Measurements from ENCODE around the gene THRA. TPM values are rescaled to one million over a fixed set of nuclear protein-coding genes. Genes with fewer than 3 reads are reported as not detected.
A peak's percentile ranks its signal among the peaks of the same experiment; 100 is the strongest.

Gene THRA
- total RNA-seq, 3 donors from 2014 or later (not counting 1 experiment from before 2014, with no cell fraction given), result 40.8 to 55.7 (median 42.3) TPM

DNA sequence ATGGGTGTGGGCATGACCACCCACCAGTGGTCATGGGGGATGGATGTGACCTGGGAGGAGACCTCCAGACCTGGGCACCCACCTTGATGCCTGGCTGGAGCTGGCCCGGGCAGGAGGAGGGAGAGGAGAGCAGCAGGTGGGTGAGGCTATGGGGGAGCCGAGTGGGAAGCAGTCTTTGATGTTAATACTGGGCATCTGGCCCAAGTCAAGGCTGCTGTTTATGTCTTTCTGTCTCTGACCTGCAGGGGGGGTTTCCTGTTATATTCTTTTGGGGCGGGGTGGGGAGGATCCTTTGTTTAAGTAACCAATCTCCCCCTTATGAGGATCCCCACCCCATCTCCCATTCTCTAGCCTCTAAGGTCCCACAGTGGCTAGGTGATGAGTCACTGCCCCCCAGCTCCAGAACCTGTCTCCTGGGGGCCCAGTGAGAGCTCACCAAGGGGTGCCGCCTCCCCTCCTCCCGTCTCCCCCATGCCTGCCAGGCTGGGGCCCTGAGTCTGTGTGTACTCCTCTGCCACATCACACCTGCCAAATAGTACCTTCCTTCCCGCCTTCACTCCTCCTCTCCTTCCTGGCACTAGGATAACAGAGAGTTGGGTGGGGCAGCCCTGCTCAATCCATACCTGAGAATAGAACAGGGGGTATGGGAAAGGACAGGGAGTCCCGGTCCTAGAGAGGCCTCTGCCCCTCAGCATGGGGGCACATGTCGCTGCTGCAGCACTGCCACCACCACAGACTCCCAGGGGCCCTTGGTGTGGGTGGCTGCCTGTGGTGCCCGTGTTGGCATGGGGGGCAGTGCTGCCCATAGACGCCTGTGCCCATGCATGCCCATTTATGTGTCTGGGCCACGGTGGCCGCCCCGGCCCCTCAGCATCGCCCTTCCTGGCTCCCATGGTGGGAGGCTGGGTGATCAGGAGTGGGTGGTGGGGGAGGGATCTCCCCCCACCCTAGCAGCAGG, 7.3 kb downstream of the THRA start:
- no peaks in the 10 kb centered on the region for H3K36me3 Mint-ChIP-seq
- H3K9me3 Mint-ChIP-seq, result no peaks in the 10 kb centered on the region
- H3K27me3 Mint-ChIP-seq (ENCODE audit: low read depth in 2 of 2), result no peaks in the 10 kb centered on the region
- Histone ChIP-seq H3K4me3 (ENCODE audit: low read length) (no peak overlapping the region), H3K36me3 (ENCODE audit: control insufficient read depth, insufficient read depth, low read length) (peaks cover 4% of the 10 kb centered on the region), H3K27me3 (ENCODE audit: control insufficient read depth, insufficient read depth, low read length) (no peaks in the 10 kb centered on the region), H3K27ac (ENCODE audit: low read length) (peak overlapping the region; percentile 71), H3K4me1 (ENCODE audit: control insufficient read depth, insufficient read depth, low read length) (peaks cover 76% of the 10 kb centered on the region), H3K9me3 (ENCODE audit: control insufficient read depth, insufficient read depth, low read length) (no peaks in the 10 kb centered on the region)
- peaks cover 53 to 85% of the 10 kb centered on the region in 2 donors for H3K4me1 Mint-ChIP-seq
- H3K4me3 Mint-ChIP-seq, result peak overlapping the region; percentile 87
- H3K27ac Mint-ChIP-seq, result peak overlapping the region; percentile 84 to 95
- WGBS (ENCODE audit: insufficient coverage), result 6% methylated on average over 9 of the region's 14 CpGs
- DNase-seq (peak; percentile 52 to 75), ATAC-seq (peak; percentile 68 to 71 (median 69))
- intact Hi-C loops (cut with micrococcal nuclease), result loop anchor here (2.0 kb wide), 1 partner anchor 43 kb away; no protein-coding TSS in a partner anchor
- peak; percentile 59 for TF ChIP-seq CTCF (IDR thresholded peaks at IDR 0.05)

- Mint-ChIP-seq H3K9me3 (no peaks in the 10 kb centered on the region), H3K4me3 (peak overlapping the region; percentile 87), H3K36me3 (no peaks in the 10 kb centered on the region), H3K27me3 (ENCODE audit: low read depth in 2 of 2) (no peaks in the 10 kb centered on the region), H3K27ac (peak overlapping the region; percentile 84 to 95), H3K4me1 (peaks cover 51 to 86% of the 10 kb centered on the region in 2 donors)
- Histone ChIP-seq H3K4me3 (ENCODE audit: low read length) (no peak overlapping the region), H3K36me3 (ENCODE audit: control insufficient read depth, insufficient read depth, low read length) (peaks cover 4% of the 10 kb centered on the region), H3K27ac (ENCODE audit: low read length) (peak overlapping the region; percentile 71), H3K4me1 (ENCODE audit: control insufficient read depth, insufficient read depth, low read length) (peaks cover 76% of the 10 kb centered on the region), H3K9me3 (ENCODE audit: control insufficient read depth, insufficient read depth, low read length) (no peaks in the 10 kb centered on the region), H3K27me3 (ENCODE audit: control insufficient read depth, insufficient read depth, low read length) (no peaks in the 10 kb centered on the region)
- ATAC-seq, result peak in 2 of 3 donors; percentile 11 to 12
- no peak for TF ChIP-seq CTCF (IDR thresholded peaks at IDR 0.05)
- intact Hi-C loops (cut with micrococcal nuclease), result loop anchor here (2.0 kb wide), 1 partner anchor 42 kb away; no protein-coding TSS in a partner anchor
- DNase-seq, result no peak
- 29% methylated on average over 8 of the region's 8 CpGs for WGBS (ENCODE audit: insufficient coverage)
Measured at GRCh38 chr17:40070709-40071312, 8.0 kb downstream of the THRA start.

DNA sequence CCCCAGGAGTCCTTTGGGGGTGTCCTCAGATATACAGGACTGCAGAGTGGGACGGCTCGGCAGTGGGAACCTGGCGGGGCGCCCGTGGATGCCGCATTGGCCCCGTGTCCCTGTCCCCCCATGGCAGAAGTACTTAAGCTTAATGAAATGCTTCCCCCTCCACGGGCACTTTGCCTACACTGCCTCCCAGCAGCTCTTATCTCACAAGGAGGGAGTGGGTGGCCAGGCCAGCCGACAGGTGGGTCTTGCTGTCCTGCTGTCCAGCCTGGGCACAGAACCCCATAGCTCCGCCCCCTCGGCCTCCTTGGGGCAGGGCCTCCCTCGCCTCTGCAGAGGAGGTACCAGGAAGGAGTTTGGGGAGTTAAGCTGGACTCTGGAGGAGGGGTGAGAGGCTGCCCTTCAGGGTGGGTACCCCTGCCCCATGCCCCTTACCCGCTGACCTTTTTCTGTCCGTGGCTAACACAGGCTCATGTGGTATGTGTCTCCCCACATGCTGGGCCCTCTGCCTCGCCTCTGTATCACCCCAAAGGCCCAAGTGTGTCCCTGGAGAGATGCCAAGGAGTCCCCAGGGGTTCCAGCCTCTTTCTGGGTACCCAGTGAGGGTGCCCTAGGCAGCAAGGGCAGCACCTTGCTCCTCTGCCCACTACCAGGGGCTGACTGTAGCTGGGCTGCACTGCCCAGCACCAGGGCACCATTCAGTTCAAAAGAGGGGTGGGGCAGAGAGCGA, 8.7 kb downstream of the THRA start:
- Mint-ChIP-seq H3K36me3 (no peaks in the 10 kb centered on the region), H3K4me3 (no peak overlapping the region), H3K9me3 (no peaks in the 10 kb centered on the region), H3K27ac (peak overlapping the region; percentile 84 to 95), H3K4me1 (peaks cover 56 to 88% of the 10 kb centered on the region in 2 donors), H3K27me3 (ENCODE audit: low read depth in 2 of 2) (no peaks in the 10 kb centered on the region)
- DNase-seq, result no peak
- intact Hi-C loops (cut with micrococcal nuclease), result loop anchor here (2.0 kb wide), 1 partner anchor 41 kb away; no protein-coding TSS in a partner anchor
- no peaks in the 10 kb centered on the region for H3K27me3 ChIP-seq (ENCODE audit: control insufficient read depth, insufficient read depth, low read length)
- peak overlapping the region; percentile 71 for H3K27ac ChIP-seq (ENCODE audit: low read length)
- ATAC-seq, result no peak
- no peak overlapping the region for H3K4me3 ChIP-seq (ENCODE audit: low read length)
- no peaks in the 10 kb centered on the region for H3K9me3 ChIP-seq (ENCODE audit: control insufficient read depth, insufficient read depth, low read length)
- H3K4me1 ChIP-seq (ENCODE audit: control insufficient read depth, insufficient read depth, low read length), result peaks cover 73% of the 10 kb centered on the region
- H3K36me3 ChIP-seq (ENCODE audit: control insufficient read depth, insufficient read depth, low read length), result peaks cover 4% of the 10 kb centered on the region
- 62% methylated on average over 16 of the region's 16 CpGs for WGBS (ENCODE audit: insufficient coverage)
- no peak for TF ChIP-seq CTCF (IDR thresholded peaks at IDR 0.05)
